SK-N-MC (cell line): Measurements from ENCODE around the gene KIAA1217.

Source experiments
- EZH2 ChIP-seq: fragments of 200-600 bp; sonication (generic); IDR thresholded peaks from one replicate; pipeline ENCODE4 v1.6.1; 2017; ENCODE audit warnings: antibody characterized with exemption
- POLR2AphosphoS5 ChIP-seq: IDR thresholded peaks from 2 replicates; pipeline ENCODE4 v1.6.1; 2012; ENCODE audit warnings: mild to moderate bottlenecking, low read depth, low read length, borderline replicate concordance

DNA sequence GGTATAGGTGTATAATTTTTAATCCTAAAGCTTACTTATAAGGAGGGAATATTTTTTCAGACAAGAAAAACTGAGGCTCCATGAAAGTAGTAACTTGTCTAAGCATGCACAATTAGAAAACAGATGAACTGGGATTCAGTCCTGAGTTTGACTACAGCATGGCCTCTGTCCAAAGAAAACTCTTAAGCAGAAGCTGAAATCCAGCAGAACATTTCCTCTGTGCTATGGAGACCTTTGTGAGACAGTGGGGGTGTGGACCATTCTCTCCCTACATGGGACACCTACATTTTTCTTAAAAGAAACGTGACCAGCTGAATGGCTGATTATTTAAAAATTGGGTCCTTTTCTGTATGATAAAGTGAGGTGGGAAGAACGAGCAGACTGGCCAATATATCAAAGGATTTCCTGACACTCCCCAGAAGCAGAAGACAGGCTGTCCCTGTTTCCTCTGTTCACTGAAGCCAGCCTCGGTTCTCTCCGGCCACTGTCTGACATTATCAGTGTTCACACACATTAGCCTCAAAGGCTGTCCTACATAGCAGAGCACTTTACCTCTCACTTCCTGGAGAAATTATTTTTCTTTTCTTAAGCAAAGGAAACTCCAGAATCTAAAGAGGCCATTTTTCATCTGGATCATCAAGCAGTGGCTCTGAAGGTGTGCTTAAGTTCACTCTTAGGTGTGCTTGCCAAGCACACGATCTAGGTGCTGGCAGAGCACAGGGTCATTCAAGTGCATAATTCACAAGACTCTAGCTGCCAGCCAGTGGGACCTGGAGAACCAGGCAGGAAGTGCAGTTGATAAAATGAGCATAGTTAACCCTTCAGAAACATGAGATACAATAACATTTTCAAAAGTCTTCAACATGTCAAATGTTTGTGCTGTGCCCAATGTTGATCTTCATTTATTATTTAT lies 40.4 kb upstream of the KIAA1217 start:
- TF ChIP-seq EZH2 (no peak), POLR2AphosphoS5 (no peak)
